Cardiac muscle cell (in vitro differentiated cells and primary cell): ENCODE results near the gene ZNF407. TPM values are rescaled to one million over a fixed set of nuclear protein-coding genes. Genes with fewer than 3 reads are reported as not detected.

Experiments used
- DNase-seq, 2 donors: peaks; one replicate each; pipeline versions ENCODE4 v3.0.0 to v3.0.0-alpha.2; 2010 to 2017; ENCODE audit warnings: low read depth in 1 of 2, low spot score in 1 of 2
- H3K27ac ChIP-seq: fragments of 200-600 bp; sonication (generic); 2 replicates; pipeline ENCODE4 v1.5.1; 2016
- H3K27me3 ChIP-seq: fragments of 200-600 bp; sonication (generic); 2 replicates; pipeline ENCODE4 v1.6.0; 2016; ENCODE audit warnings: control low read depth
- H3K36me3 ChIP-seq: fragments of 200-600 bp; sonication (generic); 2 replicates; pipeline ENCODE4 v1.5.1; 2016; ENCODE audit warnings: control low read depth
- H3K4me1 ChIP-seq: fragments of 200-600 bp; sonication (generic); 2 replicates; pipeline ENCODE4 v1.8.1; 2017; ENCODE audit warnings: low read depth, mild to moderate bottlenecking, mixed run types
- H3K4me3 ChIP-seq: fragments of 200-600 bp; sonication (generic); 2 replicates; pipeline ENCODE4 v1.5.1; 2016; ENCODE audit warnings: mild to moderate bottlenecking
- H3K9me3 ChIP-seq: fragments of 200-600 bp; sonication (generic); 2 replicates; pipeline ENCODE4 v1.5.1; 2017; ENCODE audit warnings: low read depth, mild to moderate bottlenecking, control low read depth
- polyA plus RNA-seq: library from polyadenylated mRNA; unstranded; fragments of >200 nt; fragmentation: Nextera tagmentation; extraction: Ambion mirVana; gene quantifications from 2 replicates; pipeline ENCODE4 v1.2.1, GENCODE V29; 2016
- total RNA-seq: library from RNA; depleted of rRNA; stranded (reverse); fragments of >200 nt; gene quantifications from 2 replicates; pipeline ENCODE4 v1.2.3, GENCODE V29; 2016
- TF ChIP-seq, protein P1 (sequence below): IDR thresholded peaks from 2 replicates; pipeline ENCODE4 v1.5.1; 2012; ENCODE audit warnings: low read depth, mild to moderate bottlenecking, low read length

Gene ZNF407
- total and polyA plus RNA-seq, 2 experiments from 2014 or later: 4.6 to 8.0 TPM

GRCh38 chr18:74733598-74733997, 135.9 kb downstream of the ZNF407 start:
- no peaks in the 10 kb centered on the region for H3K27me3 ChIP-seq
- DNase-seq: no peak
- H3K9me3 ChIP-seq: no peaks in the 10 kb centered on the region
- no peaks in the 10 kb centered on the region for H3K36me3 ChIP-seq
- no peak overlapping the region for H3K27ac ChIP-seq
- TF ChIP-seq, protein P1, sequence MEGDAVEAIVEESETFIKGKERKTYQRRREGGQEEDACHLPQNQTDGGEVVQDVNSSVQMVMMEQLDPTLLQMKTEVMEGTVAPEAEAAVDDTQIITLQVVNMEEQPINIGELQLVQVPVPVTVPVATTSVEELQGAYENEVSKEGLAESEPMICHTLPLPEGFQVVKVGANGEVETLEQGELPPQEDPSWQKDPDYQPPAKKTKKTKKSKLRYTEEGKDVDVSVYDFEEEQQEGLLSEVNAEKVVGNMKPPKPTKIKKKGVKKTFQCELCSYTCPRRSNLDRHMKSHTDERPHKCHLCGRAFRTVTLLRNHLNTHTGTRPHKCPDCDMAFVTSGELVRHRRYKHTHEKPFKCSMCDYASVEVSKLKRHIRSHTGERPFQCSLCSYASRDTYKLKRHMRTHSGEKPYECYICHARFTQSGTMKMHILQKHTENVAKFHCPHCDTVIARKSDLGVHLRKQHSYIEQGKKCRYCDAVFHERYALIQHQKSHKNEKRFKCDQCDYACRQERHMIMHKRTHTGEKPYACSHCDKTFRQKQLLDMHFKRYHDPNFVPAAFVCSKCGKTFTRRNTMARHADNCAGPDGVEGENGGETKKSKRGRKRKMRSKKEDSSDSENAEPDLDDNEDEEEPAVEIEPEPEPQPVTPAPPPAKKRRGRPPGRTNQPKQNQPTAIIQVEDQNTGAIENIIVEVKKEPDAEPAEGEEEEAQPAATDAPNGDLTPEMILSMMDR: no peak
- H3K4me3 ChIP-seq: no peak overlapping the region
- no peaks in the 10 kb centered on the region for H3K4me1 ChIP-seq

GRCh38 chr18:74734013-74734444, 136.4 kb downstream of the ZNF407 start:
- TF ChIP-seq, protein P1: no peak
- no peak for DNase-seq
- H3K27me3 ChIP-seq: no peaks in the 10 kb centered on the region
- H3K4me3 ChIP-seq: no peak overlapping the region
- no peaks in the 10 kb centered on the region for H3K9me3 ChIP-seq
- no peaks in the 10 kb centered on the region for H3K36me3 ChIP-seq
- H3K4me1 ChIP-seq: no peaks in the 10 kb centered on the region
- H3K27ac ChIP-seq: no peak overlapping the region

GRCh38 chr18:74739926-74740325, 142.3 kb downstream of the ZNF407 start:
- Histone ChIP-seq H3K27me3 (no peaks in the 10 kb centered on the region), H3K4me3 (no peak overlapping the region), H3K9me3 (no peaks in the 10 kb centered on the region), H3K36me3 (no peaks in the 10 kb centered on the region), H3K27ac (no peak overlapping the region), H3K4me1 (no peaks in the 10 kb centered on the region)
- TF ChIP-seq, protein P1: no peak
- no peak for DNase-seq

DNA sequence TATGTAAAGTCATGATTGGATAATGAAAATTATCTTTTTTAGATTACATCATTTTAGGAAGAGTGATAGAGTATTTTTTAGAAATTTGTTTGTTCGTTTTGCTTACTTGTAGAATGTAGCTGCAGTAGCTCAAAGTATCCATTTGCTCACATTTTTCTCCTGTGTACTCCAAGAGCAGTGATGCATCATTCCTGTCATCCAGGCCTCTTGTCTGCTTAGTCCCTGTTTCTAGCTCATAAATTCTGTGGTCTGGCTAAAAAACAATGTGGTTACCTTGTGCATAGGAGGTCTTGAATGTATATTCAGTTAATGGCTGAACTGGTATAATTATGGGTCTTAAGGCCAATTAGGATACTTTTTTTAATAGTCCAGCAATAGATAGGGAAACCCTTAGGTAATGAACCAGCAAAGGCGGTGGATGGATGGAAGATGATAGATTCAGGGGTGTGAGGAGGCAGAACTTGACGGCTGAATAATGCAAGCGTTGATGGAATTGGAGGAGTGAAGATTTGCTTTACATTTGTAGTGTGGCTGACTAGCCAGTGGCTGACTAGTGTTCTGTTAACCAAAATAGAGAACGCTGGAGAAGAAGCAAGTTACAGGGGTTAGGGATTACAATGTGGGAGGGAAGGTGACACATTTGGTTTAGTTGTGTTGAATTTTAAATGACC, 145.0 kb downstream of the ZNF407 start:
- no peaks in the 10 kb centered on the region for H3K4me1 ChIP-seq
- no peaks in the 10 kb centered on the region for H3K27me3 ChIP-seq
- no peak overlapping the region for H3K27ac ChIP-seq
- H3K4me3 ChIP-seq: no peak overlapping the region
- DNase-seq: no peak
- no peaks in the 10 kb centered on the region for H3K36me3 ChIP-seq
- no peaks in the 10 kb centered on the region for H3K9me3 ChIP-seq
- TF ChIP-seq, protein P1: no peak

GRCh38 chr18:74745633-74746403, 148.1 kb downstream of the ZNF407 start:
- Histone ChIP-seq H3K9me3 (no peaks in the 10 kb centered on the region), H3K27me3 (no peaks in the 10 kb centered on the region), H3K36me3 (no peaks in the 10 kb centered on the region), H3K4me3 (no peak overlapping the region), H3K27ac (no peak overlapping the region), H3K4me1 (no peaks in the 10 kb centered on the region)
- TF ChIP-seq, protein P1: no peak
- DNase-seq: peak in 1 of 2 donors; percentile 45
